MCF 10A (cell line): ENCODE results near the gene FAM241B. TPM values are rescaled to one million over a fixed set of nuclear protein-coding genes. Genes with fewer than 3 reads are reported as not detected.
A peak's percentile ranks its signal among the peaks of the same experiment; 100 is the strongest.

Experiments
- BruUV-seq: library from RNA; stranded (reverse); fragments of 400-500 nt; replicated peaks from 2 replicates; lab custom pipeline; 2021; lab: Mats Ljungman, UMichigan
- CTCF ChIA-PET: fragments of 300-600 bp; sonication (Branson Sonifier 250); formaldehyde crosslinking; extraction: SDS; loops from one replicate; lab custom pipeline; 2021; ENCODE audit warnings: antibody characterized with exemption, inconsistent platforms; lab: Yijun Ruan, JAX
- POLR2A ChIA-PET: fragments of 300-600, 350-650 bp; sonication (Branson Sonifier 250); formaldehyde crosslinking; extraction: SDS; loops from one replicate; lab custom pipeline; 2020; ENCODE audit warnings: antibody characterized with exemption, inconsistent platforms; lab: Yijun Ruan, JAX
- DNase-seq: peaks from one replicate; pipeline ENCODE4 v3.0.0-alpha.2; 2018; ENCODE audit not compliant: unreplicated experiment
- H3K27ac Mint-ChIP-seq: one replicate; pipeline ENCODE4 v1.8.0; 2022; ENCODE audit warnings: mild to moderate bottlenecking, low read depth, mixed read lengths; ENCODE audit not compliant: unreplicated experiment
- H3K27me3 Mint-ChIP-seq: one replicate; pipeline ENCODE4 v1.8.0; 2022; ENCODE audit warnings: mixed read lengths; ENCODE audit not compliant: insufficient read depth, unreplicated experiment
- H3K36me3 Mint-ChIP-seq: one replicate; pipeline ENCODE4 v1.8.0; 2022; ENCODE audit warnings: mild to moderate bottlenecking, moderate library complexity, mixed read lengths; ENCODE audit not compliant: insufficient read depth, unreplicated experiment
- H3K4me1 Mint-ChIP-seq: one replicate; pipeline ENCODE4 v1.8.0; 2022; ENCODE audit warnings: mixed read lengths; ENCODE audit not compliant: insufficient read depth, unreplicated experiment
- H3K4me3 Mint-ChIP-seq: one replicate; pipeline ENCODE4 v1.8.0; 2022; ENCODE audit warnings: mild to moderate bottlenecking, moderate library complexity, mixed read lengths; ENCODE audit not compliant: unreplicated experiment
- H3K9me3 Mint-ChIP-seq: one replicate; pipeline ENCODE4 v1.8.0; 2022; ENCODE audit warnings: mixed read lengths; ENCODE audit not compliant: unreplicated experiment
- intact Hi-C: fragments of 100-400 bp; cut with micrococcal nuclease; formaldehyde crosslinking; loops from 2 replicates; pipeline ENCODE4 v1.14.1; 2022
- total RNA-seq: library from RNA; stranded (reverse); gene quantifications from 2 replicates; pipeline ENCODE4 v1.2.3, GENCODE V29; 2022
- TF ChIP-seq, protein P1 (sequence below): fragments of 200-600 bp; IDR thresholded peaks from one replicate; pipeline ENCODE4 v1.8.0; 2022; ENCODE audit warnings: antibody characterized with exemption, mild to moderate bottlenecking; ENCODE audit not compliant: unreplicated experiment

The FAM241B gene
- total RNA-seq, 1 experiment from 2014 or later = 7.5 TPM

DNA sequence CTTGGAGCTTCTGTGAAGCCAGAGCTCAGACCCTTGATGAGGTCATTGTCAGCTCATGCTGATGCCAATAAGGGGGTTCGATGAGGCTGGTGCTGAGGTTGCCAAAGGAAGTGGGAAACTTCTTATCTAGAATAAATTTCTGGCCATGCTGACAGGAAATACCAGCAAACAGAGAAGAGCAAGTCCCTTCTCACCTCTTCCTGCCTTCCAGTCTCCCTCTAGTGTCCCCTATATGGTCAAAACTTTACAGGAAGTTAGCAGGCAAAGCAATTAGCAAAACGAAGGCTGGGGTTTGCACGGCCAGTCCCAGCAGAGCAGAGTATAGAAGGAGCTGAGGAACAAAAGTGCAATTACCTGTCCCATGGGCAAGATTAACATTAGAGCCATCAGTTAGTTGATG lies 41.7 kb upstream of the FAM241B start:
- no peaks in the 10 kb centered on the region for H3K9me3 Mint-ChIP-seq
- no peak overlapping the region for H3K27ac Mint-ChIP-seq
- TF ChIP-seq, protein P1, sequence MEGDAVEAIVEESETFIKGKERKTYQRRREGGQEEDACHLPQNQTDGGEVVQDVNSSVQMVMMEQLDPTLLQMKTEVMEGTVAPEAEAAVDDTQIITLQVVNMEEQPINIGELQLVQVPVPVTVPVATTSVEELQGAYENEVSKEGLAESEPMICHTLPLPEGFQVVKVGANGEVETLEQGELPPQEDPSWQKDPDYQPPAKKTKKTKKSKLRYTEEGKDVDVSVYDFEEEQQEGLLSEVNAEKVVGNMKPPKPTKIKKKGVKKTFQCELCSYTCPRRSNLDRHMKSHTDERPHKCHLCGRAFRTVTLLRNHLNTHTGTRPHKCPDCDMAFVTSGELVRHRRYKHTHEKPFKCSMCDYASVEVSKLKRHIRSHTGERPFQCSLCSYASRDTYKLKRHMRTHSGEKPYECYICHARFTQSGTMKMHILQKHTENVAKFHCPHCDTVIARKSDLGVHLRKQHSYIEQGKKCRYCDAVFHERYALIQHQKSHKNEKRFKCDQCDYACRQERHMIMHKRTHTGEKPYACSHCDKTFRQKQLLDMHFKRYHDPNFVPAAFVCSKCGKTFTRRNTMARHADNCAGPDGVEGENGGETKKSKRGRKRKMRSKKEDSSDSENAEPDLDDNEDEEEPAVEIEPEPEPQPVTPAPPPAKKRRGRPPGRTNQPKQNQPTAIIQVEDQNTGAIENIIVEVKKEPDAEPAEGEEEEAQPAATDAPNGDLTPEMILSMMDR = no peak
- DNase-seq = no peak
- BruUV-seq = no TSS peak
- no peaks in the 10 kb centered on the region for H3K27me3 Mint-ChIP-seq
- no peak overlapping the region for H3K4me3 Mint-ChIP-seq
- POLR2A ChIA-PET = interaction anchor here (0.6 to 1.4 kb wide), 3 partner anchors 25 to 136 kb away, joined by 3 read pairs; no protein-coding TSS in a partner anchor
- intact Hi-C loops = no loop called here
- H3K4me1 Mint-ChIP-seq = no peaks in the 10 kb centered on the region
- CTCF ChIA-PET = interaction anchor here (0.9 to 2.1 kb wide), 2 partner anchors 48 to 50 kb away, joined by 4 to 5 read pairs; no protein-coding TSS in a partner anchor
- H3K36me3 Mint-ChIP-seq = no peaks in the 10 kb centered on the region

GRCh38 chr10:69600761-69601330 lies 29.2 kb upstream of the FAM241B start:
- no TSS peak for BruUV-seq
- Mint-ChIP-seq H3K36me3 (peaks cover 5% of the 10 kb centered on the region), H3K4me3 (no peak overlapping the region), H3K27me3 (peaks cover 72% of the 10 kb centered on the region), H3K27ac (no peak overlapping the region), H3K4me1 (peaks cover 7% of the 10 kb centered on the region), H3K9me3 (peaks cover 5% of the 10 kb centered on the region)
- POLR2A ChIA-PET = interaction anchor here (2.2 kb wide), 1 partner anchor 12 kb away, joined by 6 read pairs; no protein-coding TSS in a partner anchor
- DNase-seq = peak; percentile 13
- CTCF ChIA-PET = interaction anchor here (0.5 to 2.1 kb wide), 8 partner anchors 10 to 357 kb away, joined by 3 to 7 read pairs (median 3); partner anchors contain the start of gene FAM241B
- intact Hi-C loops = no loop called here
- TF ChIP-seq, protein P1 = no peak

DNA sequence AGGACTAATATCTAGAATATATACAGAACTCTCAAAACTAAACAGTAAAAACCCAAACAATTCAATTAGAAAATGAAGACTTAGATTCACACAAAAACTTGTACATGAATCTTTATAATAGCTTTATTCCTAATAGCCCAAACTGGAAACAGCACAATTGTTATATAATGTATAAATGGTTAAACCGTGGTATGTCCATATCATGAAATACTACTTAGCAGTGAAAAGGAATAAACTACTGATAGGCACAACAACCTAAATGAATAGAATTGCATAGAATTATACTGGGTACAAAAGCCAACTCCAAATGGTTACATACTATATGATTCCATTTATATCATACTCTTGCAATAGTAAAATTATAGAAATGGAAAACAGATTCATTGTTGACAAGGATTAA lies 21.0 kb upstream of the FAM241B start:
- H3K27ac Mint-ChIP-seq = no peak overlapping the region
- H3K9me3 Mint-ChIP-seq = peaks cover 5% of the 10 kb centered on the region
- H3K36me3 Mint-ChIP-seq = peaks cover 2% of the 10 kb centered on the region
- H3K4me1 Mint-ChIP-seq = no peaks in the 10 kb centered on the region
- H3K4me3 Mint-ChIP-seq = no peak overlapping the region
- ChIA-PET CTCF (interaction anchor here (1.4 kb wide), 1 partner anchor 20 kb away, joined by 9 read pairs; no protein-coding TSS in a partner anchor), POLR2A (no interaction called here)
- intact Hi-C loops = no loop called here
- no TSS peak for BruUV-seq
- TF ChIP-seq, protein P1 = no peak
- no peak for DNase-seq
- peaks cover 66% of the 10 kb centered on the region for H3K27me3 Mint-ChIP-seq

GRCh38 chr10:69612760-69613159 lies 17.3 kb upstream of the FAM241B start:
- Mint-ChIP-seq H3K4me1 (no peaks in the 10 kb centered on the region), H3K27me3 (peaks cover 33% of the 10 kb centered on the region), H3K36me3 (no peaks in the 10 kb centered on the region), H3K9me3 (no peaks in the 10 kb centered on the region), H3K27ac (no peak overlapping the region), H3K4me3 (no peak overlapping the region)
- DNase-seq = no peak
- TF ChIP-seq, protein P1 = no peak
- intact Hi-C loops = no loop called here
- ChIA-PET POLR2A (interaction anchor here (0.6 to 1.9 kb wide), 3 partner anchors 11 to 37 kb away, joined by 3 to 6 read pairs (median 3); no protein-coding TSS in a partner anchor), CTCF (interaction anchor here (0.8 to 4.1 kb wide), 3 partner anchors 25 to 97 kb away, joined by 3 to 20 read pairs (median 3); no protein-coding TSS in a partner anchor)
- BruUV-seq = no TSS peak
